Fibroblast of skin of right biceps (primary cell): Measurements from ENCODE around the gene BEGAIN.

Experiments used
- DNase-seq: peaks from one replicate; pipeline ENCODE4 v3.0.0-alpha.2; 2013

Gene BEGAIN, protein sequence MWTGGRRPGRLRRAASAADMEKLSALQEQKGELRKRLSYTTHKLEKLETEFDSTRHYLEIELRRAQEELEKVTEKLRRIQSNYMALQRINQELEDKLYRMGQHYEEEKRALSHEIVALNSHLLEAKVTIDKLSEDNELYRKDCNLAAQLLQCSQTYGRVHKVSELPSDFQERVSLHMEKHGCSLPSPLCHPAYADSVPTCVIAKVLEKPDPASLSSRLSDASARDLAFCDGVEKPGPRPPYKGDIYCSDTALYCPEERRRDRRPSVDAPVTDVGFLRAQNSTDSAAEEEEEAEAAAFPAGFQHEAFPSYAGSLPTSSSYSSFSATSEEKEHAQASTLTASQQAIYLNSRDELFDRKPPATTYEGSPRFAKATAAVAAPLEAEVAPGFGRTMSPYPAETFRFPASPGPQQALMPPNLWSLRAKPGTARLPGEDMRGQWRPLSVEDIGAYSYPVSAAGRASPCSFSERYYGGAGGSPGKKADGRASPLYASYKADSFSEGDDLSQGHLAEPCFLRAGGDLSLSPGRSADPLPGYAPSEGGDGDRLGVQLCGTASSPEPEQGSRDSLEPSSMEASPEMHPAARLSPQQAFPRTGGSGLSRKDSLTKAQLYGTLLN

DNA sequence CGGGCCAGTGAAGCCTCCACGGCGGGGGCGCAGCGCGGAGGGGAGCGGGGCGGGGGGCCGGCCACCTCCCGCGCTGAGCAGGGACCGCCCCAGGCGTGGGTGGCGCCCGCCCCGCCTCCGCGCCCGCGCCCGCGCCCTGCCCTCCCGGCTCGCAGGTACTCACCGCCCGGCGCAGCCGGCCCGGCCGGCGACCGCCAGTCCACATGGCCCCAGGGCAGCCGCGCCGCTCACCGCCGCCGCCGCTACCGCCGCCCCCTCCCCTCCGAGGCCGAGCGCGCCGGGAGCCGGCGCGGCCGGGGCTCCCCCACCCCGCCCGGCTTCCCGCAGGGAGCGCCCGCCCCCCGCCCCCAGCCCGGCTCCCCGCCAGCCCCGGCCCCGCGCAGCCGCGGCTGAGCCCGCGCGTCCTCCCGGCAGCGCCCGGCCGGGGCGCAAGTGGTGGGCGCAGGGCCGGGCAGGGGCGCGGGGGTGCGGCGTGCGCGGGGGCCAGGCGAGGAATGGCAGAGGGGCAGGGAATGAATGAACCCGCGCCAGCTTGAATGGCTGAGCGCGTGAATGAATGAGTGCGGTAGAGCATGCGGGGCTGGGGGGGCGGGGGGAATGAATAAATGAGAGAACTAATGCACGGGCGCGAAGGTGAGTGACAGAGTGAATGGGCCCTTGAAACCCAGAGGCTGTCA, at the start of gene BEGAIN:
Gene BEGAIN, minus strand, starts transcription at position 332 of the 677 bp plus-strand sequence. Its CDS starts 127 bp downstream, at position 205.
- DNase-seq, result no peak

DNA sequence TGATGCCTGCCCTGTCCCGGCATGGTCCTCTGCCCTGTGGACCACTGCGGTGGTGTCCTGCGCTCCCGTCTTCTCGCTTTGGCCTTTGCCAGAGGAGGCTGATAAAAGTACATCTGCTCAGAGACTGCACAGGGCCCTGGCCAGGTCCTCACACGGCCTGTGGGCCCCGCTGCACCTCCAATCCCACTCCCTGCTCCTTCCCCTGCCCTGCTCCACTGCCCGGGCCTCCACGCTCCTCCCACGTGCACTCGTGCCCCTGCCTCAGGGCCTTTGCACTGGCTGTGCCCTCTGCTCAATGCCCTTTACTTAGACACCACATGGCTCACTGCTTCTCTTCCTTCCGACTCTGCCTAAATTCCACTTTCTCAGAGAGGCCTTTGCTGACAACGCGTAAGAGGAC, 49.3 kb upstream of the BEGAIN start:
- no peak for DNase-seq

DNA sequence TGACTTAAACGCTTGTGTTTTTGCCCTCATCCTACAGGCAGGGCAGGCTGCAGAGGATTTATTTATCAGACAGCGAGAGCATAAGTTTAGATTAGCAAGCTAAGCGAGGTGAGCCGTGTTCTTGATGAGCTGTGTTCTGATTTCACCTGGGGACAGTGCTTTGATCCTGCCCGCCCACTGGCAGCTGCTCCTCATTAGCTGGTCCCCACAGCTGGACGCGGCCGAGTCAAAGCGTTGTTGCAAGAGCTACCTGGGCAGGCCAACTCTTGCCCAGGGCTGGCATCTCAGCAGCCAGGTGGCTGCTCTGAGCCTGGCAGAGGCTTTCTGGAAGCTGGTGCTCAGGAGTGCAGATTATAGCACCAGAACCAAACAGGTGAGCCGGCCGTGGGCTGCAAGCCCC, 46.8 kb upstream of the BEGAIN start:
- no peak for DNase-seq

DNA sequence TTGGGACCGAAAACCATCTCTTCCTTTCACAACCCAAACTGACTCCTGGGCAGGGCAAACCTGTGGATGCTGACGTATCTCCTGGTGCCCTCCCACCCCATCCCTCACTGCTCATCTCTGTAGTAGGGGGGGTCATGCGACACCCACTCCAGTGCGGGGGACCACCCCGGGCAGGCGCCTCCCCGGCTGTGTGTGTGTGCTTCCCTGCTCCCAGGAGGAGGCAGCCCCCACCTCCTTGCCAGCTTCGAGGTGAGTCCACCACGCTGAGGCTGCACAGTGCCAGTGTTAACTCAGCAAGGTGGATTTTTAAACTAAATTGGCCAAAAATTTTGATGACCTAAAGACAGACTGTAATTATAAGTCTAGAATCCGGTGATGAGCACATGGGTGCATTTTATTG, 46.2 kb upstream of the BEGAIN start:
- no peak for DNase-seq

DNA sequence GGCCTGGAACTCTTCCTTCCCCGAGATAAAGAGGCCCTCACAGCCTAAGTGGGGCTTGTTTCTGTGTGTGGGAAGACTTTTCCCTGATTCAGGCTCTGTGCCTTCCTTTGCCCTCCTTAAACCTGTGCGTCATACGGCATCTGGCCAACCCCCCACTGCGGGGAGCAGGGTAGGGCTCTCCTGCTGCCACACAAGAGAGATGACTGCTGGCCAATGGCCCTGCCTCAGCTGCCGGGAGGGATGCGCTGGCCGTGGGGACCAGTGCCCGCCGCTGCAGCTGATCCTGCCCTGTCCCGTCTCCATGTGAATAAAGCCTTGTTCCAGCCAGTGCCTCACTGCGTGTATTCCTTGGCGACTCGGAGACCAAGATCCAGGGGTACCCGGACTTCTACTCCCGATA, 42.5 kb upstream of the BEGAIN start:
- DNase-seq, result no peak

DNA sequence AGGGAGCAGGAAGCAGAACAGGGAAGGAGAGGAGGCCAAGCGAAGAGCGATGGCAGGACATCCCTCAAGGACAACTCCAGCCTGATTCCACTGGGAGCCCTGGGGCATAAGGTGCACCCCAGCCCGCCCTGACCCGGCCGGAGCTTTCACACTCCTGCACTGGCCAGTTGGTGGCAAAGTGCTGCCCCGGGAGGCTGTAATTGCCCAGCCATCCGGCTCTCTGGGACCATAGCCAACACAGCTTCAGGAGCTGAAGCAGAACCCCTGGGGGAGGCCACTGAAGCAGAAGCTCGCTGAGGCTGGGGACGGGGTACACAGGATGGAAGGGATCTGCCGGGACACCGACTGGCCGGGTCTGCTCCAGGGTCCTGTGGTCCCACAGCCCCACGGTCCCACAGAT, 41.9 kb upstream of the BEGAIN start:
- DNase-seq, result no peak

DNA sequence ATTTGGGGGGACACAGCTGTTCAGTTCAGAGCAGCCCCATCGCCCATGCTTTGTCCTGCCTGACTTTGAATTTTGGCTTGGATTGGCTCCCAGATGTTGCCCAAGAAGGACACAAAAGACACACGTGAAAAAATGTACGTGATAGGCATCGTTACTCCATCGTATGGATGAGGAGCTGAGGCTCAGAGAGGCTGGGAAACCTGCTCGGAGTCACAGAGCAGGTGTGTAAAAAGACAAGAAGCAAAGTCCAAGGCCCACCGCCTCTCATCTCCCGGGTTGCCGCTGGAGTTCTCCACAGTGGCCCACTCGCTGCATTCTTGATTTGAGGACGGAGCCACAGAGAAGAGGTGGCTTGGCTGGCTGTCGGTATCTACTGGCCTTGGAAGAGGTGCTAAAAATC, 41.0 kb upstream of the BEGAIN start:
- DNase-seq, result no peak

DNA sequence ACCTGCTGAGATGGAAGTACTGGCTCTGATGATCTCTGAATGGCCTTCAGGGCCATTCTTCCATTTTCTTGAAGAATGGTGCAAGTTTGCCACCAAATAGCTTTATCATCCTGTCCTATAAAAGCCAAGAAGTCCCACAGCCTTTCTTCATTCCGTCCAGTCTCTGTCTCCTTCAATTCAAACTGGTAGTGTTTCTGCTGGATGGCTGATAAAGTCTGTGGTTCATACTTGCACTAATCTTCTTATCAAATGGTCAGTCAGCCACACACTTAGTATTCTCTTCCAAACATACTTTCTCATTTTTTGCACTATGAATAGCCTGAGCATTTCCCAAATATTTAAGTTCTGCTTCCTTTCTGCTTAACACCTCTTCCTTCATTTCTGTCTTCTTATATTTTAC, 39.4 kb upstream of the BEGAIN start:
- no peak for DNase-seq

DNA sequence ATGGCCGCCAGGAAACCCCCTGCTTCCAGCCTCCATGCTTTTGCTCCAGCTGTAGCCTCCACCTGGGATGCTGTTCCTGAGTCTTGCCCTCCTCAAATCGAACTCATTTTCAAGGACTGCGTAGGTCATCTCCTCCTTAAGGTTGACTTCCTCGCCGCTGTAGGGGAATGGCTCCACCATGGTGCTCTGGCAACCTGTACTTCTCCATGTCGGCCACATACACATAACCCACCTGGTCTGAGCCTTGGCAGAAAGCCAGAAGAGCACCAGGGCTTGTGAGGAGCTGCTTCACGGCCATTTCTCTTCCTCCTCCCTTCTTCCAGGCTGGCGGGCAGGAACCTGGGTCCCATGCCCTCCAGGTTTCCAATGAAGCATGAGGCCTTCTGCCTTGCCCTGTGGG, 36.7 kb upstream of the BEGAIN start:
- no peak for DNase-seq

DNA sequence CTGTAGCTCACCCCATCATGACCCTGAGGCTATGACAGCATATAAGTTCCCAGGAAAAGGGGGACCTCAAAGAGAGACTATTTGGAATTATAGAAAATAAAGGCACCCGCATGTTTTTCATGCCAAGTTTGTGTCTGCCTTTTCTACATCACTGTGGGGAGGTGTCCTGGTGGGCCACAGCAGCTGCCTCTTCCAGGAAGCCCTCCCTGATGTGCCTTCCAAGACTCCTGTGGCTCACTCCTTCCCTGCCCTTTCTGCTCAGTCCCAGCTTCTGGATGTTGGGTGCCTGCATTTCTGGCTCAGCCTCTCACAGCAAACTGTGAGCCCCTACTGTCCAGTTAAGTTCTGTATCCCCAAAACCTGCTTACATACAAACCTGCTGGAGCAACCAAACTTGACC, 36.3 kb upstream of the BEGAIN start:
- no peak for DNase-seq

DNA sequence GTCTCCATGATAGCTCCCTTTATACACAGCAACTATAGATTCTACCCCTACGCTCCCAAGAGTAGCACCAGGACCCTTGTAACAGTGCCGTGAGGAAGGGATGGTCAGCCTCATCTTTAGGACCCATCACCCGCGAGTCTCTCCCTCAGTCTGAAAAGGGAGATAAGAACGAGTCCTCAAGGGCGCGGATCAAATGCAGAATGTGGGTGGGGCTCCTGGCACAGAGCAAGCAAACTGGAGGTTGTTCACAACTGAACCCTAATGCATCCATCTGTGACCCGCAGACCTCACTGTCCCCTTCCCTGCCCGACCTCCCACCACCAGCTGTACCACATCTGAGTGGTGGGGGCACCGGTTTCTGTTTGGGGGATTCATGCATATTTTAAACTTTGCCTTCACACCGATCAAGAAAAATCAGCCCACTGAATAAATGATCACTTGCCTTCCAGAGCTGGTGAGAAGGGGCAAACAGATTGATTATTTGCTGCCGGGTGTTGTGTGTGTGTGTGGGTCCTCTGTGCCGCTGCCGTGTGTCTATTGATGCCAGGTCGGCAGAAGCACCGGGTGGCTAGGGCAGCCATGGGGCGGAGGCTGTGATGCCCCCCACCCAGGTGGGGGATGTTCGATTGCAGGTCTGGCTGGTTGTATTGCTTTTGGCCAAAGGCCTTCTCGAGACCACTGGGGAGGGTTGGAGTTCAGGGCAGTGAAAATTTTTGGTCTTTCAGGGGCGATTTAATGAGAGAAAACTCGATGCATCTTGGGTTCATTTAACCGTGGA, 35.7 kb upstream of the BEGAIN start:
- DNase-seq, result no peak

DNA sequence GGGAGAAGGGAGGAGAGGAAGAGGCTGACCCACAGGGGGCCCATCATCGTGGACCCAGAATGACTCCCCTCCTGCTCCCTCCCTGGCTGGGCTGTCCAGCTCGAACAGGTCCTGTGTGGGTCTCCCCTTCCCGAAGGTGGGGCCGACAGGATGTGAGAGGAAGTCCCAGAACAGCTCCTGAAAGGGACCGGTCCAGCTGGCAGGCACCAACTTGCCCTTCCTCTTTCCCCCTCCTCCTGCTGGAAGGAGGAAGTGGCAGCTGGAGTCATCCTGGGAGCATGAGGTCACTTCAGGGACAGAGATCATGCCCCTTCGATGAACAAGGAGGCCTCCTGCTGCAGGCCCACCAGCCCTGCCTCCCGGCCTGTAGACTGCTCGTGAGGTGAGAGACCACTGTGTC, 35.0 kb upstream of the BEGAIN start:
- DNase-seq, result no peak

DNA sequence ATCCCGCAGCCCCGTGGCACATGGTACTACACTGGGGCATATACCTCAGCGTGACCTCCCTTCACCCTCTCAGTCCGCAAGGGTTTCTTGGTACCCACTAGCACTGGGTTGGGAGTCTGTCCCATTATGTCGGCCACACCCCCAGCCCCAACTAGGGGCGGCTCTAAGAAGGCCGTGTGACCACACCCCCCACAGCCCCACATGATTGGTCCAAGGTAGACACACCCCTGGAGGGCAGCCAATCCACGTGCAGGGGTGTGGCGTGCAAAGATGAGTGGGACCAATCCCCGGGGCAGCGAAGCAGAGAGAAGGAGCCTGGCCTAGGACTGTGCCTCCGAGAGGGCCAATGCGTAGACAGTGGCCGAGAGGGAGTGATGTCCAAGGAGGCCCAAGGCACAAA, 34.6 kb upstream of the BEGAIN start:
- DNase-seq, result no peak

DNA sequence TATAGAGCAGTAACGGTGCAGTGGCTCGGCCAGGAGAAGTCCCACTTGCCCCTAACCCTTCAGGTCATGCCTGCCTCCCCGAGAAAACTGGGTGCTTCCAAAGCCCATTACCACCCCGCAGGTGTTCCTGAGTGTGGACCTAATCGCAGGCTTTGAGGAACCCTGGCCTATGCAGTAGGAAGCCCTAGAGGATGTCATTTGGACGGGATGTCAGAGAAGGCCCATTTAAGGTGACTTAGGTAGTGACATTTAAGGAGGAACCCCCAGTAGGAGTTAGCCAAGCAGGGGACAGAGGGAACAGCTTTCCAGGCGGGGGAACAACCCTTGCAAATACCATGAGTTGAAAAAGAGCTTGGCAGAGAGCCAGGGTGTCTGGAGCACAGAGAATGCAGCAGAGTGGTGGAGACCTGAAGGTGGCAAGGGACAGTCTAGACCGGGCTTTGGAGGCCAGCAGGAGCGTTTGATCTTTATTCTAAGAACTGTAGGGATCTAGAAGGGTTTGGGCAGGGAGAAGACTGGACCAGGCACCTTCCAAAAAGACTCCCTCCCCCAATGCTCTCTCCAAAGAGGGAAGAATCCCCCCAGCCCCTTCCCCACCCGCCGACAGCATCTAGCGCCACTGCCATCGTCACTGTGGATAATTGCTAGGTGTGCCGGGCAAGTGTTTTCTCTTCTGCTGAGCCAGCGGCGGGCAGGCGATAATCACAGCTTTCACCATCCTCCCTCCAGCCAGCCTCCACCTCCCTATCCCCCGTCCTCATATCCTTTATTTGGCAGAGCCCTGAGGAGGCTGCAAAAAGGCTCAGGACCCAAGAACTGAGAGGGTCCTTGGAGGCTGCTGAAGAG, 33.3 kb upstream of the BEGAIN start:
- no peak for DNase-seq

DNA sequence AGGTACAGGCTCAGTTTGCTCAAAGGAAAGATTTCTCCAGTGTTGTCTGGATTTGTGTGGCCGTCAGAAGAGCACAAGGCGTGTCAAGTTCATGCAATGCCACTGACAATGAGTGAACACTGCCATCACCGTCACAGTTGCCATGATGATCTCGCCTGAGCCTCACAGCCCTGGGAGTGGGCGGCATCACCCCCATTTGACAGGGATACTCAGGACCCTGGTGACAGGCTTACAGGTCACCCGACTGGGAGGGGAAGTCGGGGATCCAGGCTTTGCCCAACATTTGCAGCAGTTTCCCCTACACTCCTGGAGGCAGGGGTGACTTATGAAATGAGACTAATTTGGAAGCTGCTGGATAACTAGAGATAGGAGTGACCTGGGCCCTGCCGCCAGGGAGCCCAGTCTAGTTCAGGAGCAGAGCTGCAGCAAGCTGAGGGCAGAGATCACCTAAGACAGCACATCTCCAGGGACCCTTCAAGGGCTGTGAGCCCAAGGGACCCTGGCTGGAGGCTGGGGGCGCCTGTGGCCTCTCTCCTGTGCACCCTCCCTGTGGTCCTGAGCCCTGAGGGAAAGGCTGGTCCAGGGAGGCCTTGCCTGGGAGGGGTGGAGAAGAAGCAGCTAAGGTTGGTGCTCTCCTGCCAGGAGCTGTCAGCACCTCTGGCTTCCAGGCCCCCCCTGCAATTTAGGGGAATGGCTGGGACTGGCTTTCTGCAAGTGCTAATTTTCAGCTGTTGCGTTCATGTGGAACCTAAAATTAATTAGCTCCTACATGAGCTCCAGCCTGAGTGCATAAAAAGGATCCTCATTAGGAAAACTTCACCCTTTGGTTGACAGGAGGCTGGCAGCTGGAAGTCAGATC, 32.4 kb upstream of the BEGAIN start:
- no peak for DNase-seq

DNA sequence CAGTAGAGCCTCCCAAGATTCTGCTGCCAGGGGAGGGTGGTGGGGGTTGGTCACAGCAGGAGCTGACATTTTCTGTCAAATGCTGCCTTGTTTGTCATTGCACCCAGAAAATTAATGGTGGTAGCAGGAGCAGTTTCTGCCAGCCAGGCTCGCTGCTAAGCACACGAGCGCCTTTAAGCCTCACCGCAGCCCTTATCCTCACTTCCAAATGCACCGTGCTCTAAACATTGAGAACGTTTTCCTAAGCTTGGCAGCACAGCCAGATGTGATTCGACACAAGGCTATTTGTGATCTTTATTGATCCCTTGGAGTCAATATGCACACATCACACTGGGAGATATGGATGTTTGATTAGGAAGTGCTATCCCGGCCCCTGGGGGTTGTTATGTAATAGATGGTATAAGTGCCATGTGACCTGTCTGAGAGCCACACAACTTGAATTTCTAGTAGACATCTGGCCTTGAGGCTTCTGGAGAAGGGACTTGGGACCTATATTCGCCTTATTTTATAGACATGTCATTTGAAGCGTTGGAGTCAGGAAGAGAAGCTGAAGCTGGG, 31.6 kb upstream of the BEGAIN start:
- no peak for DNase-seq

DNA sequence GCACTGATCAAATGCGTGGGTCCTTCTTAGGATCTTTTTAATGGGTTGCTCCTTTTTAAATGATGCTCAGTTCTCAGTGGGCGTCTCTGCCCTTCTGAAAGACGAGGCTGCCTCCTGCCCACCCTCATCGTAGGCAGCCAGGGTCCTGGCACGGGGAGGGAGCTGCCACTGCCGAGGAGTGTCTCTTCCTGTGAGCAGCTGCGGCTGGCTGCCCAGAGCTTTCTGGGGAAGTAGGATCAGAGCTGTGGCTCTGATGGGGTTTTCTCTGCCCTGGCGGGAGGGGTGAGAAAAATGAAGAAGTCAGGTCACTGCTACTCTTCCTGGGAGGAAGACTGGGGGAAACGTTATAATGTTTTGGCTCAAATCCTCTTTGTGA, 31.1 kb upstream of the BEGAIN start:
- no peak for DNase-seq

DNA sequence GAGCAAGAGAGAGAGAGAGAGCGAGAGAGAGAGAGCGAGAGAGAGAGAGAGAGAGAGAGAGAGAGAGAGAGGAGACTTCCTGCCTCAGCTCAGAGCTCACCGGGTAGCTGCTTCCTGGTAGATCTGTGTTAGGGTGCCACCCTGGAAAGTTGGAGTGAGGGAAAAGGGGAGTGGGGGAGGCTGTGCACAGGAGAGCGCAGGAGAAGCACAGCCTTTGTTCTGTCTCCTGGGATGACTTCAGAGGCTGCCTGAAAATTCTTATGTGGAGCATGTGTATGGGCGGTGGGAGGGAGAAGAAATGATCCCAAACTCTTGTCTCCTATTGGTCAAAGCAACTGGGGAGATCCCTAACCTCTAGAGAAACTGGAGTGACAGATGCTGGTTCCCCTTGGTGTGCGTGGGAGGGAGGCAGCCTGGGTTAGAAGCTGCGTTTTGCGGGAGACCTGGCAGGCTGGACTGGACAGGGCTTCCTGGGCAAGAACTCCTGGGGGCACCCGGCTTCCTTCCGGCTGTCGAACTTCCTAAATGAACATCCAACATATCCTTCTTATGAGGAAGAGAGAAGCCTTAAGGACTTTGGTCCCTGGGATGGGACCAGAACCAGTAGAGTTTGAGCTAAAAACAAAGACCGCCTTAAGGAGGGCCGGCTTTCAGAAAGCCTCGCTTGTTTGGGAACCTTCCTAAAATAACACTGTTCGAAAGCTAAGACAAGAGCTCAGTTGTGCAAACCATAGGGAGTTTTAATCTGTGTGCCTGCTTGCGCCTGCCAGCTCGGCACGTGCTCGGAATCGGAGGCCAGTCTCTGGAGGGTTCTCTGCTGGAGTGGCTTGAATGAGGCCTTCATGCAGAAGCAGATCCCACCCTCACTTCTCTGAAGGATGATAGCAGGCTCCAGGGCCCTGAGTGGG, 30.4 kb upstream of the BEGAIN start:
- DNase-seq, result no peak

DNA sequence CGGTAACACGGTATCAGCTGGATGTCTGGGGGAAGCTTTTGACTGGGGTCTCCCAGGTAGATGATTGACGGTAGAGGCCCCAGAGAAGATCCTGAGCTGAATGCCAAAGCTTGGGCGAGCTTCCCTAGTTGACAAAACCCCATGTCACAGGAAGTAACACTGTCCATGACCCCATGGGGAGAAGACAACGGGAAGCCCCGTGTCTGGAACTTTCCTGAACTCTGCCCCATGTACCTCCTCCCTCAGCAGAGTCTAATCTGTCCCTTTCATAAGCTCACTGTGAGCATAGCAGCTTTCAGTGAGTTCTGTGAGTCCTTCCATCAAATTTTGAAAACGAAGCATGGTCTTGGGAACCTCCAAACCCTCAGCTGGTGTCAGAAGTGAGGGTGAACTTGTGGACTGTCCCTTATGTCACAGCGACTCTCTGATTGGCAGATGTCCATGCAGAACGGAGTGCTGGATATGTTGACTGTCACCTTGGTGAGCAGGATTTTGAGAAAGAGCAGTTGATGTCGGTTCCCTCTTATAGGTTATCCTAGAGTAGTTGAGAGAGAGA, 29.7 kb upstream of the BEGAIN start:
- no peak for DNase-seq
